Right atrium auricular region (tissue), 2 donors: ENCODE results near the gene HERC2. TPM values are rescaled to one million over a fixed set of nuclear protein-coding genes. Genes with fewer than 3 reads are reported as not detected.
A peak's percentile ranks its signal among the peaks of the same experiment; 100 is the strongest.

Experiments used
- DNase-seq: peaks from one replicate; pipeline ENCODE4 v3.0.0-alpha.2; 2019; ENCODE audit warnings: low spot score
- H3K27ac ChIP-seq, 2 donors: fragments of 200-600 bp; sonication (generic); 1 replicate in 1 of 2; 2 replicates in 1 of 2; pipeline ENCODE4 v1.5.1; 2016 to 2019
- H3K27me3 ChIP-seq, 2 donors: fragments of 200-600 bp; sonication (generic); one replicate each; pipeline versions ENCODE4 v1.5.1 to v1.6.0; 2017 to 2019
- H3K36me3 ChIP-seq: fragments of 200-600 bp; sonication (generic); one replicate; pipeline ENCODE4 v1.5.1; 2016
- H3K4me1 ChIP-seq, 2 donors: fragments of 200-600 bp; sonication (generic); one replicate each; pipeline versions ENCODE4 v1.5.1 to v1.6.0; 2017 to 2019
- H3K4me3 ChIP-seq, 2 donors: fragments of 200-600 bp; sonication (generic); 1 replicate in 1 of 2; 2 replicates in 1 of 2; pipeline ENCODE4 v1.5.1; 2017 to 2019; ENCODE audit warnings: mild to moderate bottlenecking in 1 of 2, moderate library complexity in 1 of 2
- H3K9me3 ChIP-seq, 2 donors: fragments of 200-600 bp; sonication (generic); one replicate each; pipeline ENCODE4 v1.5.1; 2019
- total RNA-seq, 2 donors: library from RNA; depleted of rRNA; stranded (reverse); fragments of >200 nt; gene quantifications; one replicate each; pipeline ENCODE4 v1.1.0, GENCODE V29; 2016
- TF ChIP-seq, protein P1 (sequence below), 2 donors: fragments of 200-600 bp; sonication (generic); IDR thresholded peaks; one replicate each; pipeline ENCODE4 v1.5.1; 2019; ENCODE audit warnings: antibody characterized with exemption in 2 of 2

Gene HERC2
- total RNA-seq, 2 donors from 2014 or later, result 50.8 to 62.4 TPM

DNA sequence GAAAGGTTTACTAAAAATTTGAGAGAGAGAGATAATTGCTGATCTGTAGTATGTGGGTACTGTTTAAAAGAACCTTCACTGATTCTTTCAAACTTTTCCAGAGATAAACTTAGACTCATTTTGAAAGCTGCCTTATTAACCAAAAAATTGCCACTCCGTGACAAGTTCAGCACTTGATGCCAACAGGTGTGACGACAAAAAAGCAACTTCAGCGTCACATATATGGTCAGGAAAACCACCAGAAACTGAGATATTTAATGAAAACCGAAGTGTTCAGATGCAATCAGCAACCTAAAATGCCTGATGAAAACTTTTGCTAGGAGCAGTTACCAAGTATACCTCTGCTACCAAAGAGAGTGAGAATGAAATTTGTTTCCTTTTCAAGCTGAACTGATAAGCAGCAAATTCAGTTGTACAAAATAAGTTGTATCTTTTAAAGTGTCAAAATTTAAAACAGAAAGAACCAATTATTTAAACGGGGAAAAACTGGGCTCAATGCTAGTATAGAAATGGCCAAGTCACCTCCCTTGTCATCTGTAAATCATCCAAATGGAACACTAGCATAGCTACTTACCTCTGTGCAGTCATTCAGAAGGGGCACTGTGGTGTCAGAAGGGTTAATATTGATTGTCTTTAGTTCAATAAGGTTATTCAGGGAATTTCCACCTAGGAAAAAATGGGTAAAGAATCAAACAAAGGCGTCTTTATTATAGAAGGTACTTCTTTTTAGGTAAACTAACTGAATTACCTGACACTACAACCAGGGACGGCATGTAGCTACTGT, 131.4 kb downstream of the HERC2 start:
- no peak overlapping the region for H3K27ac ChIP-seq

DNA sequence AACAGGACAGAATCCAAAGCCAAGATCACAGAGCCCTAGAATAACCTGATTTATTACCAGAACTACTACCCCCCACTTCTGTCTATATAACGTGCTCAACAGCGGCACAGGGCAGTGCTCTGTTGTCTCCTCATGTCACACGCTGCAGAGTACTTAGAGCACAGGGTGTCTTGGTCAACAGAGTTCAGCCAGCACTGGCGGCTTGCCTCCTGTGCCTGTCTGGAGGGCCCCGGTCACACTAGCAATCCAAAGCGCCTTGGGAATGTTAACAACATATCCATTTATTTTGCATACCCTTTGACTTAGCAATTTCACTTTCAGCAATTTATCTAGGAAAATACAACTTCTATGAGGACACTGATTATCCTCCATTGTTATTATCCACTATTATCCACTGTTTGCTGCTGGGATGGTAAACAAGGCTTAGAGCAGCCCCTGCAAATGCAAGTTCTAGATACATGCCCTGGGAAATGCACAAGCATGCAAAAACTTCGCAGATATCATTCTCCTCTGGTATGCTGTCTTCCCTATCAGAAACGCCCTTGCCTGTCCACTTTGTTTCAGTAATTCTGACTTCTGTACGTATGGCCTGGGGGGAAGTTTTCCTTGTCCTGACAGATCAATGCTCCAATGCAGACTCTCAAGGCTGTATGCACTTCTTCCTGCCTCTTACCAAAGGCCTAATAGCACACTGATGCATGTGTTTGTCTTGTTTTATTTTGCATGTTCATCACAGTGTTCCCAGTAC, 136.7 kb downstream of the HERC2 start:
- DNase-seq, result no peak

More for the DNA sequence above, 131.4 kb downstream of the HERC2 start:
- no peaks in the 10 kb centered on the region for H3K27me3 ChIP-seq
- H3K4me3 ChIP-seq, result no peak overlapping the region
- peaks cover 0 to 2% of the 10 kb centered on the region in 2 donors for H3K4me1 ChIP-seq
- TF ChIP-seq, protein P1, sequence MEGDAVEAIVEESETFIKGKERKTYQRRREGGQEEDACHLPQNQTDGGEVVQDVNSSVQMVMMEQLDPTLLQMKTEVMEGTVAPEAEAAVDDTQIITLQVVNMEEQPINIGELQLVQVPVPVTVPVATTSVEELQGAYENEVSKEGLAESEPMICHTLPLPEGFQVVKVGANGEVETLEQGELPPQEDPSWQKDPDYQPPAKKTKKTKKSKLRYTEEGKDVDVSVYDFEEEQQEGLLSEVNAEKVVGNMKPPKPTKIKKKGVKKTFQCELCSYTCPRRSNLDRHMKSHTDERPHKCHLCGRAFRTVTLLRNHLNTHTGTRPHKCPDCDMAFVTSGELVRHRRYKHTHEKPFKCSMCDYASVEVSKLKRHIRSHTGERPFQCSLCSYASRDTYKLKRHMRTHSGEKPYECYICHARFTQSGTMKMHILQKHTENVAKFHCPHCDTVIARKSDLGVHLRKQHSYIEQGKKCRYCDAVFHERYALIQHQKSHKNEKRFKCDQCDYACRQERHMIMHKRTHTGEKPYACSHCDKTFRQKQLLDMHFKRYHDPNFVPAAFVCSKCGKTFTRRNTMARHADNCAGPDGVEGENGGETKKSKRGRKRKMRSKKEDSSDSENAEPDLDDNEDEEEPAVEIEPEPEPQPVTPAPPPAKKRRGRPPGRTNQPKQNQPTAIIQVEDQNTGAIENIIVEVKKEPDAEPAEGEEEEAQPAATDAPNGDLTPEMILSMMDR (IDR thresholded peaks at IDR 0.05), result no peak
- peaks cover 44% of the 10 kb centered on the region for H3K36me3 ChIP-seq
- no peak for DNase-seq
- H3K9me3 ChIP-seq, result no peaks in the 10 kb centered on the region

DNA sequence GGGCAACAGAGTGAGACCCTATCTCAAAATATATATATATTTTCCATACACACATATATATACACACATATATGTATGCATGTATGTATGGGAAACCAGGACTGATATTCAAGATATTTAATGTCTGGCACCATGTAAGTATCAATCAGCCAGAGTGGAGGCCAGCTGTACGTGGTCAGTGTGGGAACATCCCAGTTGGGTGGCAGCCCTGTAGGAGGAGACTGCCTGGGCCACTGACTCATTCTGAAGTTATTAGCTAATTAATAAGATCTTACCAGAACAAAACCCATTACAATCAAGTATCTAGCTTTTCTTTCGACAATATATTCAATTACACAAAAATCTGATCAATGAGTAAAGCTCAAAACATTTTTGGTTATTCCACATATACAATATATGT, 137.8 kb downstream of the HERC2 start:
- H3K9me3 ChIP-seq, result no peaks in the 10 kb centered on the region

More for the DNA sequence above, 136.7 kb downstream of the HERC2 start:
- H3K4me1 ChIP-seq, result peaks cover 0 to 5% of the 10 kb centered on the region in 2 donors
- no peak overlapping the region for H3K4me3 ChIP-seq
- TF ChIP-seq, protein P1 (IDR thresholded peaks at IDR 0.05), result no peak
- H3K36me3 ChIP-seq, result peaks cover 44% of the 10 kb centered on the region
- no peaks in the 10 kb centered on the region for H3K27me3 ChIP-seq
- H3K27ac ChIP-seq, result peak overlapping the region; percentile 2 to 60
- H3K9me3 ChIP-seq, result no peaks in the 10 kb centered on the region

DNA sequence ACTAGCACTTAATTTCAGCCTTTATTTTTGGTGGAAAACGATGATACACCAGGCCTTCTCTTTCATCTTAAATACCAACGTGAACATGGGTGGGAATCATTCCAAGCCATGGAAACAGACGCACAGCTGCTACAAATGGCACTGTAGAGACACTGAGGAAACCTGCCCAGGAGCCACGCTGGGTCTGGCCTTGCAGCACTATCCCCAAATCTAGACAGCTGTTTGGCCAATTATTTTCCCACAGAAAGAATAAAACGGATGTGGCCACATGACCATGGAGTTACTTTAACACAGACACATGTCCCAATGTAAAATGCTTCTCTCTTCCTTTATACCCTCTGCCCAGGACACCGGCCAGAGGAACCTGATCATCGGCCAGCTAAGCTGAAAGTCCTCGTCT, 139.2 kb downstream of the HERC2 start:
- peaks cover 43% of the 10 kb centered on the region for H3K36me3 ChIP-seq
- H3K9me3 ChIP-seq, result no peaks in the 10 kb centered on the region
- DNase-seq, result no peak

More for the DNA sequence above, 137.8 kb downstream of the HERC2 start:
- TF ChIP-seq, protein P1 (IDR thresholded peaks at IDR 0.05), result no peak
- Histone ChIP-seq H3K27ac (no peak overlapping the region), H3K4me3 (no peak overlapping the region), H3K36me3 (peaks cover 48% of the 10 kb centered on the region), H3K4me1 (peaks cover 0 to 10% of the 10 kb centered on the region in 2 donors), H3K27me3 (no peaks in the 10 kb centered on the region)
- DNase-seq, result no peak

DNA sequence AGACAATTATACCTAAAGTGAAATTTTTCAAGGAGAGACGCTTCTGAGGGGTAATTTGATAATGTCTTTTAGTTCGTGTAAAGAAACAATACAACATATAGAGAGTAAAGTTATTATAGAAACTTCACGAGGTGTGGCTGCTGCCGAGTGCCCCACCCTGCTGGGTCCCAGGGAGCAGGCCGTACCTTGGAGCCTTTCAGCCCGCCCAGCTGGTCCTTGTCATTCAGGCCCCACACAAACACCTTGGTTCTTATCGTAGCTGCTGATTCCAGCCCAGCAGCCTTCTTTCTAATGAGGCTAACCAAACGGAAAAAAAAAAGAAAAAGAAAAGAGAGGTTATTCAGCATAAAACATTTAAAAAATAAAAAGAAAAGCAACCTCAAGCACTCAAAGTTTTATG, 139.8 kb downstream of the HERC2 start:
- Histone ChIP-seq H3K4me3 (no peak overlapping the region), H3K36me3 (peaks cover 41% of the 10 kb centered on the region), H3K27ac (no peak overlapping the region), H3K9me3 (no peaks in the 10 kb centered on the region), H3K4me1 (peaks cover 0 to 13% of the 10 kb centered on the region in 2 donors), H3K27me3 (no peaks in the 10 kb centered on the region)
- DNase-seq, result no peak
- TF ChIP-seq, protein P1 (IDR thresholded peaks at IDR 0.05), result no peak

More for the DNA sequence above, 139.2 kb downstream of the HERC2 start:
- no peak overlapping the region for H3K27ac ChIP-seq
- H3K4me3 ChIP-seq, result no peak overlapping the region
- H3K4me1 ChIP-seq, result peaks cover 0 to 13% of the 10 kb centered on the region in 2 donors
- H3K27me3 ChIP-seq, result no peaks in the 10 kb centered on the region
- TF ChIP-seq, protein P1 (IDR thresholded peaks at IDR 0.05), result no peak
